Stimulated activated CD8-positive, alpha-beta memory T cell treated with anti-CD3 and anti-CD28 coated beads, Interleukin-7, amount 100 ng/mL, for 1 hour (primary cell): ENCODE measurements around the gene TMEM132D.

Experiments
- DNase-seq, 2 donors: peaks; one replicate each; pipeline ENCODE4 v3.0.0-alpha.2; 2020; ENCODE audit warnings: low read depth in 2 of 2

The TMEM132D gene

GRCh38 chr12:129446696-129447095 lies 457.1 kb downstream of the TMEM132D start:
- no peak for DNase-seq

- no peak for DNase-seq
Observed at GRCh38 chr12:129440278-129440677, 463.5 kb downstream of the TMEM132D start.

- DNase-seq = no peak
Observed at GRCh38 chr12:129434790-129435189, 469.0 kb downstream of the TMEM132D start.

- no peak for DNase-seq
Observed at GRCh38 chr12:129428240-129428936, 475.4 kb downstream of the TMEM132D start.

- no peak for DNase-seq
Observed at GRCh38 chr12:129423041-129423580, 480.7 kb downstream of the TMEM132D start.

GRCh38 chr12:129413295-129413694 lies 490.5 kb downstream of the TMEM132D start:
- no peak for DNase-seq

- no peak for DNase-seq
Observed at GRCh38 chr12:129409281-129409680, 494.5 kb downstream of the TMEM132D start.

- DNase-seq = no peak
Observed at GRCh38 chr12:129404556-129404955, 499.3 kb downstream of the TMEM132D start.

GRCh38 chr12:129401572-129401971 lies 502.3 kb downstream of the TMEM132D start:
- no peak for DNase-seq

GRCh38 chr12:129394177-129394825 lies 509.5 kb downstream of the TMEM132D start:
- no peak for DNase-seq

- DNase-seq = no peak
Observed at GRCh38 chr12:129393357-129393937, 510.4 kb downstream of the TMEM132D start.

GRCh38 chr12:129385637-129385990 lies 518.2 kb downstream of the TMEM132D start:
- no peak for DNase-seq

- DNase-seq = no peak
Observed at GRCh38 chr12:129383956-129384355, 519.9 kb downstream of the TMEM132D start.

GRCh38 chr12:129381715-129382114 lies 522.1 kb downstream of the TMEM132D start:
- no peak for DNase-seq

- DNase-seq = no peak
Observed at GRCh38 chr12:129379076-129379804, 524.6 kb downstream of the TMEM132D start.

- DNase-seq = no peak
Observed at GRCh38 chr12:129378496-129378895, 525.3 kb downstream of the TMEM132D start.

GRCh38 chr12:129373746-129374145 lies 530.1 kb downstream of the TMEM132D start:
- no peak for DNase-seq

- DNase-seq = no peak
Observed at GRCh38 chr12:129372876-129373275, 530.9 kb downstream of the TMEM132D start.

- no peak for DNase-seq
Observed at GRCh38 chr12:129372348-129372747, 531.5 kb downstream of the TMEM132D start.

GRCh38 chr12:129371268-129371667 lies 532.6 kb downstream of the TMEM132D start:
- DNase-seq = no peak

- no peak for DNase-seq
Observed at GRCh38 chr12:129366656-129367055, 537.2 kb downstream of the TMEM132D start.

GRCh38 chr12:129363041-129363440 lies 540.8 kb downstream of the TMEM132D start:
- DNase-seq = no peak
